IPS-18c (cell line): Measurements from ENCODE around the gene GTF3C1.
"Not testable (repeated sequence)": the region's sequence is repeated elsewhere in the genome, so short reads cannot be mapped to it uniquely, and the experiment has no call there.

ENCODE experiments used
- H3K4me3 ChIP-seq: 2 replicates; pipeline ENCODE4 v1.7.0; 2013; ENCODE audit warnings: low read depth, mild to moderate bottlenecking, low read length, moderate library complexity; ENCODE audit not compliant: insufficient read depth
- H3K9me3 ChIP-seq: one replicate; pipeline ENCODE4 v1.6.1; 2013; ENCODE audit warnings: mild to moderate bottlenecking, low read length, moderate library complexity; ENCODE audit not compliant: control insufficient read depth, insufficient read depth

The GTF3C1 gene

DNA sequence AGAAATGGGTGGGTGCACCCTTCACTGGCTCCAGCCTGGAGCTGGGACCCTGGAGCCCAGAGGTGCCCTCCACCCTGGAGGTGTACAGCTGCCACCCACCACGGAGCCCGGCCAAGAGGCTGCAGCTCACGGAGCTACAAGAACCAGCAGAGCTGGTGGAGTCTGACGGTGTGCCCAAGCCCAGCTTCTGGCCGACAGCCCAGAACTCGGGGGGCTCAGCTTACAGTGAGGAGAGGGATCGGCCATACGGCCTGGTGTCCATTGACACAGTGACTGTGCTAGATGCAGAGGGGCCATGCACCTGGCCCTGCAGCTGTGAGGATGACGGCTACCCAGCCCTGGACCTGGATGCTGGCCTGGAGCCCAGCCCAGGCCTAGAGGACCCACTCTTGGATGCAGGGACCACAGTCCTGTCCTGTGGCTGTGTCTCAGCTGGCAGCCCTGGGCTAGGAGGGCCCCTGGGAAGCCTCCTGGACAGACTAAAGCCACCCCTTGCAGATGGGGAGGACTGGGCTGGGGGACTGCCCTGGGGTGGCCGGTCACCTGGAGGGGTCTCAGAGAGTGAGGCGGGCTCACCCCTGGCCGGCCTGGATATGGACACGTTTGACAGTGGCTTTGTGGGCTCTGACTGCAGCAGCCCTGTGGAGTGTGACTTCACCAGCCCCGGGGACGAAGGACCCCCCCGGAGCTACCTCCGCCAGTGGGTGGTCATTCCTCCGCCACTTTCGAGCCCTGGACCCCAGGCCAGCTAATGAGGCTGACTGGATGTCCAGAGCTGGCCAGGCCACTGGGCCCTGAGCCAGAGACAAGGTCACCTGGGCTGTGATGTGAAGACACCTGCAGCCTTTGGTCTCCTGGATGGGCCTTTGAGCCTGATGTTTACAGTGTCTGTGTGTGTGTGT is 100.9 kb downstream of the GTF3C1 start:
- Histone ChIP-seq H3K4me3 (no peak overlapping the region), H3K9me3 (peaks cover 6% of the 10 kb centered on the region)

GRCh38 chr16:27447301-27447700 is 102.4 kb downstream of the GTF3C1 start:
- Histone ChIP-seq H3K9me3 (peaks cover 6% of the 10 kb centered on the region), H3K4me3 (no peak overlapping the region)

DNA sequence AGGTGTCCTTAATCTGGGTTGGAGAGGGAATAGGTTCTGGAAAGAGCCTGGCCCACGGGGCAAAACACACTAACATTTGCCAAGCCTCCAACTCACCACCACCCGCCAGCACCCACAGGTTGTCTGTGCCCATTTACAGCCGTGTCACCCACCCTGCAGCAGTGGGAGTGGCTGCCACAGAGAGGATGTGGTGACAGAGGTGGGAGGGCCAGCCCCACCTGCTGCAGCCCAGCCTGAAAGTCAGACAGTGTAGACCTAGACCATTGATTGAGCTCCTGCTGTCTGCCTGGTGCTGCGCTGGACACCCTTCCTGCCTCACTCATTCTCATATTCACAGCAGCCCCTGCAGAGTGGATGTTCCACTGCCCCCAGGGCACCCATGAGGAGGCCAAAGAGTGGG is 103.0 kb downstream of the GTF3C1 start:
- Histone ChIP-seq H3K9me3 (peaks cover 6% of the 10 kb centered on the region), H3K4me3 (no peak overlapping the region)

DNA sequence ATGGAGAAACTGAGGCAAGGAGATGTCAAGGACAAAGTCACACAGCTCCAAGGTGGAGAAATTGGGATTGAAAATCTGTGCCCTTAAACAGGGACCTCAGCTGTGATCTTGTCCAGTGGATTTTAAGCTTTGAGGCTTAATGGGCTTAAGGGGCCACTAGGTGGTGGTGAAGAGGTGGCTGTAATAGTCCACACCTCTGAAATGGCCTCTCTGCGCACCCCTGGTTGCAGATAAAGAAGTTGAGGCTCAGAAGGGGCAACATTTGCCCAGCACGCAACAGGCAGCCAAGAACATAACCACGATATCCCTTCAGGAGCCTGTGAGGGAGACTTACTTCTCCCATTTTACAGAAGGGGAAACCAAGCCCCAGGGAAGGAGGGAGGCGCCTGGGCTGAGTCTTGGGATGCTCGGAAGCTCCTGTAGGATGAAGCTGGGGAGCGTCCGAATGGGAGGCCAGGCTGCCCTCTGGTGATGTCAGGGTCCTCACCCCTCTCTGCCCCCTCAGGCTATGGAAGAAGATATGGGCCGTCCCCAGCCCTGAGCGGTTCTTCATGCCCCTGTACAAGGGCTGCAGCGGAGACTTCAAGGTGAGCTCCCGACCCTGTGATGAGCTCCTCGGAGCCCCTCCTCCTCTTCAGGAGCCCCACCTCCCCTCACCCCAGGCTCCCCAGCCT is 104.1 kb downstream of the GTF3C1 start:
- H3K4me3 ChIP-seq: no peak overlapping the region
- peaks cover 6% of the 10 kb centered on the region for H3K9me3 ChIP-seq

- Histone ChIP-seq H3K9me3 (peaks cover 6% of the 10 kb centered on the region), H3K4me3 (no peak overlapping the region)
Observed at GRCh38 chr16:27444470-27444869, 105.2 kb downstream of the GTF3C1 start.

DNA sequence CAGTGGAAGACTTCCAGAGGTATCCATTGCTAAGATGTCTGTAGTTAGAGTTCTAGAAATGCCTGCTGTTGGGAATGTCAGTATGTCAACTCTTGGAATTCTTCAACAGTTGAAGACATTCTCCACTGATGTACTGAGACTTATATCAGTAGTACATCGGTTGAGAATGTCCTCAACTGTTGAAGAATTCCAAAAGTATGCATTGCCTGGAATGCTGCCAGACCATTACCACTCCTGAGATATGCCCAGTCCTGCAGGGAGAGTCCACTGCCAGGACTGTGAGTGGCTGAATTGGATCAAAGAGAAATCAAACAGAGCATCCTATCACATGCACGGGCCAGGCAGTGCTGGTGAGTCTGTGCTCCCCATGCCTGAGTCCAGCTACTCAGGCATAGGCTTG is 105.7 kb downstream of the GTF3C1 start:
- Histone ChIP-seq H3K9me3 (peaks cover 6% of the 10 kb centered on the region), H3K4me3 (no peak overlapping the region)

DNA sequence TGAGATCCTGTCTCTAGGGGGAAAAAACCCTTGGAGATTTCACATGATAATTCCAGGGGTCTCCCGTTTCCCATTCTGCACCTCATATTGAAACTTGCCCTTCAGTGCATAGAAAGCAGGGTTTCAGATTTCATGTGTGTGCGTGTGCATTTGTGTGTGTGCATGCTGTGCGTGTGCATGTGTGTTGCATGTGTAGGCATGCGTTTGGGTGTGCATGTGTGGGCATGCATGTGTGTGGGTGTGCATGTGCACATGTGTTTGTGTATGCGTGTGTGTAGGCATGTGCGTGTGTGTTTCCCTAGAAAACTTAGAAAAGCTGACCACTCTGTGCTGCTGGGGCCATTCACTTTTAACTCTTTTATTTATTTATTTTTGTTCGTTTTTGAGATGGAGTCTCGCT is 107.7 kb downstream of the GTF3C1 start:
- Histone ChIP-seq H3K9me3 (peaks cover 6% of the 10 kb centered on the region), H3K4me3 (no peak overlapping the region)

- H3K4me3 ChIP-seq: no peak overlapping the region
- H3K9me3 ChIP-seq: peaks cover 6% of the 10 kb centered on the region
Observed at GRCh38 chr16:27441276-27441675, 108.4 kb downstream of the GTF3C1 start.

- Histone ChIP-seq H3K9me3 (peaks cover 1% of the 10 kb centered on the region), H3K4me3 (no peak overlapping the region)
Observed at GRCh38 chr16:27439271-27440018, 110.3 kb downstream of the GTF3C1 start.

GRCh38 chr16:27437946-27438345 is 111.8 kb downstream of the GTF3C1 start:
- no peaks in the 10 kb centered on the region for H3K9me3 ChIP-seq

GRCh38 chr16:27436921-27437650 is 112.6 kb downstream of the GTF3C1 start:
- Histone ChIP-seq H3K4me3 (no peak overlapping the region), H3K9me3 (no peaks in the 10 kb centered on the region)

More at GRCh38 chr16:27437946-27438345, 111.8 kb downstream of the GTF3C1 start:
- H3K4me3 ChIP-seq: no peak overlapping the region

DNA sequence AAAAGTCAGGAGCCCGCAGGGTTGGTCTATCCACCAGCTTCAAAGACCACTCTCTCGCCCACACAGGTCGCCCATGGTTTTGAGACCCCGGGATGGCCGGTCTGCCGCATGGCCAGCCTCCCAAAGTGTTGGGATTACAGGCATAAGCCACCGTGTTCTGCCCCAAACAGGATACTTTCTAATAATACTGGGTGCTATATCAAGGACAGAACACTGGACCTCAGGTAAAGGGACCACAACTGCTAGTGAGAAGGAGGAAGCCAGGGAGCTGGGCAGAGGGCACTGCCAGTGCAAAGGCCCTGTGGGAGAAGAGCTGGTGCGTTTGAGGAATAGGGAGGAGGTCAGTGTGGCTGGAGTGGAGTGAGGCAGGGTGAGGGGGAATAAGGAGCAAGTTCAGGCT is 113.6 kb downstream of the GTF3C1 start:
- Histone ChIP-seq H3K9me3 (no peaks in the 10 kb centered on the region), H3K4me3 (no peak overlapping the region)

DNA sequence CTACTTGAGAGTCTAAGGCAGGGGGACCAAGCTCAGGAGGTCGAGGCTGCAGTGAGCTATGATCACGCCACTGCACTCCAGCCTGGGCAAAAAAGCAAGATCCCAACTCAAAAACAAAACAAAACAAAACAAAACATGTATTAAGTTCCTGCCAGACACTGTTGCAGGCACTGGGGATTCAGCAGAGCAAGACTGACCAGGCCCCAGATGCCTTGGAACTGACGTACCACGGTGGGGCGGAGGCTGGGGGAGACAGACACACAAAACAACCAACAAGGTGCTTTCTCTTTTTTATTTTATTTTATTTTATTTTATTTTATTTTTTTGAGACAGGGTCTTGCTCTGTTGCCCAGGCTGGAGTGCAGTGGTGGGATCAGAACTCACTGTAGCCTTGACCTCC is 114.6 kb downstream of the GTF3C1 start:
- H3K9me3 ChIP-seq, H3K4me3 ChIP-seq: not testable (repeated sequence)

DNA sequence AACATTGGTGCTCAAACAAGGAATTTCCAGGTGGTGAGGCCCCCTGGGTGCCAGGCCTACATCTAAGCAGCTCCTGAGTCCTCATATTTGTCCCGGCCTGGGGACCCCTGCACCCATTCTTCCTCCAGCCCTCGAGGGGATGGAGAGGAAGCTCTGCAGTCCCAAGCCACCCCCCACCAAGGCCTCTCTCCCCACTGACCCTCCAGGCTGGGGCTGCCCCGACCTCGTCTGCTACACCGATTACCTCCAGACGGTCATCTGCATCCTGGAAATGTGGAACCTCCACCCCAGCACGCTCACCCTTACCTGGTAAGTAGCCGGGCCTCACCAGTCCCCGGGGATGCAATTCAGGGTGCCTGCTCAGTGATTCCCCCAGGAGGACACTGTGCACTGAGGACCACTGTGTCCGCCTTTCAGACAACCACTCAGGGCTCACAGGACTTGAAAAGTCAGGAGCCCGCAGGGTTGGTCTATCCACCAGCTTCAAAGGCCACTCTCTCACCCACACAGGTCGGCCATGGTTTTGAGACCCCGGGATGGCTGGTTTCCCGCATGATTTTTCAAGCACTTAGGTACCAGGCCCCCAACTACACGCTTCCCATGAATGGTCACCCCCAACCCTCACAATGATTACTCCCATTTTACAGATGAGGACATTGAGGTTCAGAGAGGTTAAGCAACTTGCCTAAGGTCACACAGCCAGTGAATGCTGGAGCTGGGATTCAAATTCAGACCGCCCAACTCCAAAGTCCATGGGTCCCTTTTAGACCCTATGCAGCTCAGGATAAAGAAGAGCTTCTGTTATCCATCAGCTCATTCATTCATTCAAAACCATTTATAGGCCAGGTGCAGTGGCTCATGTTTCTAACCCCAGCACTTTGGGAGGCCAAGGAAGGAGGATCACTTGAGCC is 115.3 kb downstream of the GTF3C1 start:
- H3K4me3 ChIP-seq: no peak overlapping the region
- H3K9me3 ChIP-seq: no peaks in the 10 kb centered on the region

DNA sequence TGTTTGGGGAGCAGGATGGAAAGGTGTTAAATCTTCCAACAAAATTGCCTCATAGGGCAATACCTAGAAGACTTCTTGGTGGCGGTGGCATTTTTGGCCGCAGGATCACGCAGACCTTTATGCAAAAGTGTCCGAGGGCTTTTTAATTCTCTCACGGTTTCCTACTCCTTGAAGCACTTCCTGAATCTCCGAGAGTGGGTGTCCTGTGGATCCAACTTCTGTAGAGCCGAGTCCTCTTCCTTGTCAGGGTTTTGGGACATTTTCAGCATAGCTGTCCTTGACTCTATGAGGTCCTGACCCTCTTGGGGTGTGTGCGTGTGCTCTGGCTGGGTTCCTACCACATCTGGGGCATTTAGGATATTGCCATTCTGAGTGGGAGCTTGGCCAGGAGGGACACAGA is 116.1 kb downstream of the GTF3C1 start:
- Histone ChIP-seq H3K9me3 (no peaks in the 10 kb centered on the region), H3K4me3 (no peak overlapping the region)

- H3K4me3 ChIP-seq, H3K9me3 ChIP-seq: not testable (repeated sequence)
Observed at GRCh38 chr16:27433191-27433590, 116.5 kb downstream of the GTF3C1 start.
